Naive B cell (primary cell): ENCODE data around the gene SKOR1. TPM values are rescaled to one million over a fixed set of nuclear protein-coding genes. Genes with fewer than 3 reads are reported as not detected.

Experiments
- ATAC-seq, 2 donors: fragments of 150-1000 bp; cut with Tn5 transposase; 2 replicates each; pipeline ENCODE4 v1.10.0; 2021; ENCODE audit warnings: low read depth in 2 of 2, mild to moderate bottlenecking in 2 of 2, moderate library complexity in 2 of 2
- DNase-seq: peaks from one replicate; pipeline ENCODE4 v3.0.0; 2022
- H3K27ac Mint-ChIP-seq, 6 donors: one replicate each; pipeline ENCODE4 v1.8.0; 2020 to 2022; ENCODE audit warnings: mild to moderate bottlenecking in 6 of 6, mixed read lengths in 6 of 6, moderate library complexity in 5 of 6, inconsistent platforms in 2 of 6
- H3K27me3 Mint-ChIP-seq, 3 donors: one replicate each; pipeline ENCODE4 v1.8.0; 2021 to 2022; ENCODE audit warnings: mixed read lengths in 3 of 3, mild to moderate bottlenecking in 1 of 3
- H3K36me3 Mint-ChIP-seq, 2 donors: one replicate each; pipeline ENCODE4 v1.8.0; 2020 to 2022; ENCODE audit warnings: mixed read lengths in 2 of 2, inconsistent platforms in 1 of 2, mild to moderate bottlenecking in 1 of 2
- H3K4me1 Mint-ChIP-seq, 3 donors: one replicate each; pipeline ENCODE4 v1.8.0; 2020 to 2022; ENCODE audit warnings: mixed read lengths in 3 of 3, inconsistent platforms in 1 of 3, mild to moderate bottlenecking in 1 of 3, moderate library complexity in 1 of 3
- H3K4me3 Mint-ChIP-seq, 8 donors: one replicate each; pipeline ENCODE4 v1.8.0; 2020 to 2022; ENCODE audit warnings: mild to moderate bottlenecking in 8 of 8, mixed read lengths in 8 of 8, moderate library complexity in 8 of 8, inconsistent platforms in 2 of 8
- H3K9me3 Mint-ChIP-seq, 7 donors: one replicate each; pipeline ENCODE4 v1.8.0; 2020 to 2022; ENCODE audit warnings: mixed read lengths in 7 of 7, mild to moderate bottlenecking in 5 of 7, inconsistent platforms in 2 of 7, moderate library complexity in 1 of 7
- polyA plus RNA-seq, 6 donors: library from polyadenylated mRNA; unstranded; fragments of 300-500 nt; fragmentation: Illumina TruSeq; gene quantifications; one replicate each; pipeline ENCODE4 v1.2.3, GENCODE V29; 2021; ENCODE audit warnings: low read depth in 6 of 6

Gene SKOR1
- polyA plus RNA-seq, 6 donors from 2014 or later = 0.07 to 0.19 (median 0.13) TPM; not detected in 3

DNA sequence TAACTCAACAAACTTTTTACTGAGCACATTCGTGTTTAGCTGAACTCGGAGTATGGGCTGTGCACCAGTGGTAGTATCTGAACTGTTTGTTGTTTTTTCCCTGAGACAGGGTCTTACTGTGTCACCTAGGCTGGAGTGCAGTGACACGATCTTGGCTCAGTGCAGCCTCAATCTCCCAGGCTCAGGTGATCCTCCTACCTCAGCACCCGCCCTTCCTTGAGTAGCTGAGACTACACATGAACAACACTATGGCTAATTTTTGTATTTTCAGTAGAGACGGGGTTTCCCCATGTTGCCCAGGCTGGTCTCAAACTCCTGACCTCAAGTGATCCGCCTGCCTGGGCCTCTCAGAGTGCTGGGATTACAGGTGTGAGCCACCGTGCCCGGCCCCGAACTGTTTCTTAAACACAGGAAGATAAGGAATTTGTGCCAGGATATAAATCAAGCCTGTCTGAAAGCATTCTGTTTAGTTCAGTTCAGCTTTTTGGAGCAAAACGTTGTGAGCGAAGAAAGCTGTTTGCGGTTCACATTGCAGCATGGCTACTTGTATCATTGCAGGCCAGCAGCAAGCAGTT, 40.4 kb upstream of the SKOR1 start:
- Mint-ChIP-seq H3K4me1 (peaks cover 46 to 51% (median 48%) of the 10 kb centered on the region in 3 donors), H3K9me3 (peaks cover 0 to 2% (median 0%) of the 10 kb centered on the region in 7 donors), H3K27ac (peak overlapping the region; percentile 89 to 98 (median 96)), H3K27me3 (no peaks in the 10 kb centered on the region), H3K4me3 (peak overlapping the region; percentile 36 to 86 (median 68)), H3K36me3 (no peaks in the 10 kb centered on the region)
- DNase-seq (no peak), ATAC-seq (peak; percentile 7)

DNA sequence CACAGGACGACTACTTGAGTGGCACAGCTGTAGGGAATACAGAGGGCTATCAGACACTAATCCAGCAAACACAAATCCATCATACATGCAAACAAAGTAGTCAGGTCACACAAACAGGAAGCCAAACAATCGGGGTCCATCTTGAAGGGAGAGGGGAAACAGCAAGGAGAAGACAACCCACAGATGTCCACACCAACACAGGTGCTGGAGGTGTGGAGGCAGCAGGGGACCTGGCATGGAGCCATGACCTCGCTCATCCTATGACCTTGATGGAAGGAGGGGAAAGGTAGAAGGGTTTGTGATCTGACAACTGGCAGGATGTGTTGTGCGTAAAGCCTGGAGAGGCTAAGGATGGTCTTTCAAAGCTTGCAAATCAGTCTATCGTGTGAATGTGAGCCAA, 39.9 kb upstream of the SKOR1 start:
- DNase-seq = no peak
- Mint-ChIP-seq H3K36me3 (peaks cover 0 to 1% of the 10 kb centered on the region in 2 donors), H3K4me1 (peaks cover 41 to 48% (median 46%) of the 10 kb centered on the region in 3 donors), H3K27ac (peak overlapping the region; percentile 32 to 98 (median 96)), H3K9me3 (peaks cover 0 to 2% (median 0%) of the 10 kb centered on the region in 7 donors), H3K27me3 (no peaks in the 10 kb centered on the region), H3K4me3 (peak overlapping the region in 5 of 8 donors; percentile 9 to 81 (median 51))
- ATAC-seq = no peak

DNA sequence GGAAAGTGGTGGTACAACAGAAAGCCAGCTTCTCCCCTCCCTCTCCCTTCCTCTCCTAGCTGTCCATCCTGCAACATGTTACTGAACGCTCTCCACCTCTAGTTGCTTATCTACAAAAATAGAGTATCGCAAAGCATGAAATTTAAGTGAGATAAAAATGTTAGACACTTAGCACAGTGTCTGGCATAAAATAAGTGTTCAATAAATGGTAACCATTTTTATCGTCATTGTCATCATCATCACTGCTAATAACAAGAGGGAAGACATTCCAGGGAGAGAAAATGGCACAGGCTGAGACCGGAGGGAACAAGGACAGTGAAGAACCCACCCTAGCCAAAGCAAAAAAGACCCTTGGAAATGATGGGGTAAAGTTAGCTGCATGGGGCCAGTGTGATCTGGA, 38.7 kb upstream of the SKOR1 start:
- peak overlapping the region in 2 of 6 donors; percentile 4 to 61 for H3K27ac Mint-ChIP-seq
- H3K4me1 Mint-ChIP-seq = peaks cover 41 to 48% (median 46%) of the 10 kb centered on the region in 3 donors
- H3K36me3 Mint-ChIP-seq = peaks cover 0 to 6% of the 10 kb centered on the region in 2 donors
- ATAC-seq = no peak
- peak overlapping the region in 1 of 8 donors; percentile 39 for H3K4me3 Mint-ChIP-seq
- H3K9me3 Mint-ChIP-seq = peaks cover 0 to 2% (median 0%) of the 10 kb centered on the region in 7 donors
- no peak for DNase-seq
- H3K27me3 Mint-ChIP-seq = no peaks in the 10 kb centered on the region

DNA sequence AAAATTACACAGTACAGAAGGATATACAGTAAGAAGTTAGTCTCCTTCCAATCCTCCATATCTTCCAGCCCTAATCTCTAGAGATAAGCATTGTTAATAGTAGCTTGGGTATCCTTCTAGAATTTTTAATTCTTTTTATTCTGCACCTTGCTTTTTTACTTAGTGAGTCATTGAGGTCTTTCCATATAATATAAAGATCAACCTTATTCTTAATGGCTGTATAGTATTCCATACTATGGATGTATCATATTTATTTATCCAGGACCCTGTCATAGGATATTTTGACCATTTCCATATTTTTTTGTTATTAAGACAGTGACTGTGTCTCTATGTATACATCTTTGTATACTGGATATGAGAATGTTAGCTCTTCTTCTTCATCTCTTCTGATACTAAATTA, 36.3 kb upstream of the SKOR1 start:
- no peak overlapping the region for H3K27ac Mint-ChIP-seq

DNA sequence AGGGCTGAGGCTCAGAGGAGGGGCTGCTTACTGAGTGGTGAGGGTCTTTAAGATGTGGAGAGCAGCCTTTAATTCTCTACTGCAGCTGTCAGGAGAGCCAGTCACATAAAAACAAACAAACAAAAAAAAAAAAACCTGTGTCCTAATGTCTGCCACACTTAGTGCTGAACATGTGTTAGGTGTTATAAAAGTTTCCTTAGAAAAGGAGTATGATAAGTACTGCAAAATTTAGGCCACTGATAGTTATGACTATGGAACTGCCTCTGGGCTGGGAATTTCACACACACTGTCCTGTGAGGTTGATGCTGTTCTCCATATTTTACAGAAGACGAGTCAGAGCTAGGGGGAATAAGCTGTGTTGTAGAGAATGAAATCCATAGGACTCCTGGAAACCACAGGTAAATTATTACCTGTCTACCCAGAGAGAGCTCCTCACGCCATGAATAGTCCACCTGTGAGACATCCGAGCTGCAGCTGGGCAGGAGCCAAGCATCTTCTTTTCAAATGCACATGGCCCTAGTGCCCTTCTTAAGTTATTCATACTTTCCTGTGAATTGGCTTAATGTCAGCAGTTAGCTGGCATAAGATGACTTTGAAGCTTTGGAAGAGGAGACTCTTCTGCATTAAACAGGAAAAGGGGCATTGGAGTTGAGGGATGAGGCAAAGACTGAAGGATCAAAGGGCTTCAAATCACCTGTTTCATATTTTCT, 34.5 kb upstream of the SKOR1 start:
- Mint-ChIP-seq H3K4me1 (peaks cover 14 to 17% (median 15%) of the 10 kb centered on the region in 3 donors), H3K36me3 (peaks cover 12 to 18% of the 10 kb centered on the region in 2 donors)
- ATAC-seq = no peak

More for the DNA sequence above, 36.3 kb upstream of the SKOR1 start:
- H3K4me3 Mint-ChIP-seq = no peak overlapping the region
- peaks cover 0 to 2% (median 0%) of the 10 kb centered on the region in 7 donors for H3K9me3 Mint-ChIP-seq
- no peak for ATAC-seq
- H3K4me1 Mint-ChIP-seq = peaks cover 32 to 35% (median 32%) of the 10 kb centered on the region in 3 donors
- H3K27me3 Mint-ChIP-seq = no peaks in the 10 kb centered on the region
- H3K36me3 Mint-ChIP-seq = peaks cover 0 to 6% of the 10 kb centered on the region in 2 donors
- no peak for DNase-seq

DNA sequence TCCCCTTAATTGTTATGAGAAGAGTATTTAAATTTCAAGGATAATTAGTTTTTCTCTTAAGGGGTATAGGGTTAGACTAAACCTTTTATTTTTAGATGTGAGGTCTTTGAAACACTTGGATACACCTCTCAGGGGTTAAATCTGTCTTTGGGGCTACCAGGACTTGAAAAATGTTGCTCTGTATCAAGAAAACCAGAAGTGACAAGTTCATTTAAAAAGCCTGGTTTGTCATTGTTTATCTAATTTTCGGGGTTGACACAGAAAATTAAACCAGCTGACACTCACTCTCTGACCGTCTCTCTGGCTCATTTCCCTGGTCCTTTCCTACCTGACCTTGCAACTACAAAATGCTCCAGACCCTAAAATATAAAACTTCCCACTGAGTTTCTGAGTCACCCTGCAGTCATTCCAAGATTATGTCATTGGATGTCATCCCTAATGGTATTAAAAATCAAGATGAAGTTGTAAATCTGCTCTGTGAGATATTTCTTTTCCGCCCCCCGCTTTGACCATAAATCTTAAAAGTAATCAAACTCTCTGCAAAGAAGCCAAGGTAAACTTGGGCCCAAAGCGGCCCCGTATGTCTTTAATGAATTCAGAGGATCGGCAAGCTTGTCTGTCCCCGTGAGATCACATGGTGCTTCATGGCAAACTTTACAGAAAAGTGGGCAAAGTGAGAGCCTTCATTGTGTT, 32.9 kb upstream of the SKOR1 start:
- ATAC-seq (no peak), DNase-seq (no peak)
- Mint-ChIP-seq H3K4me3 (no peak overlapping the region), H3K4me1 (peaks cover 6 to 13% (median 8%) of the 10 kb centered on the region in 3 donors), H3K36me3 (peaks cover 18 to 19% of the 10 kb centered on the region in 2 donors), H3K27ac (no peak overlapping the region), H3K9me3 (peaks cover 0 to 18% (median 4%) of the 10 kb centered on the region in 7 donors), H3K27me3 (no peaks in the 10 kb centered on the region)

More for the DNA sequence above, 34.5 kb upstream of the SKOR1 start:
- Mint-ChIP-seq H3K27me3 (no peaks in the 10 kb centered on the region), H3K4me3 (peak overlapping the region in 1 of 8 donors; percentile 47), H3K9me3 (peaks cover 0 to 15% (median 5%) of the 10 kb centered on the region in 7 donors), H3K27ac (no peak overlapping the region)
- no peak for DNase-seq

DNA sequence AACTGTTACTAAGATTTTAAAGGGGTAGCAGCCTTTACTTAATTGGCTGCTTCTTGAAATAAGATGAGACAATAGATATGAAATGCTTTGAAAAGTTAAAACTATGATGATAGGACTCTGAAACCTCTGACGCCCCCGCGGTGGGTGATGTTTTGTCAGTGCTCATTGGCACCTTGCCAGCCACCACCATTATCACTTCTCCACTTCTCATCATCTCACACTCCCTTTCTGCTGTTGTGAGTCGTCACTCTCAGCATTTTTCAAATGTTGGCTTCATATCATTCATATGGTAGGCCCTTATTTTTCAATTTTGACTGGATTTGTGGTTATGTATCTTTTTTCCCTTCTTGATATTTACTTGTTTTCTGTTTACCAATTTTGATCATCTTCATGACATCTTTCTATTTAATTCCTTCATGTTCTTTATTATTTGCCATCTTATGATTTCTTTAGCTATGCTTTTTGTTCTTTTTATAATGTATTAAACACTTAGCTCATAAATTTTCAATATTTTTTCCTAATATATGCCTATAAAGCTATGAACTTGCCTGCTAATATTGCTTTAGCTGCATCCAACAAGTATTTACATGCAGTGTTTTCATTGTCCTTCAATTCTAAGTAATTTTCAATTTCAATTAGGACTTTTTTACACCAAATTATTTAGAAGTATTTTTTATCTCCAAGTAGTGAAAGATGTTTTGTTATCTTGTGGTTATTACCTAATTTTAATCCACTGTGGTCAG, 30.3 kb upstream of the SKOR1 start:
- no peak for ATAC-seq
- DNase-seq = no peak
- Mint-ChIP-seq H3K4me3 (no peak overlapping the region), H3K27ac (peak overlapping the region in 1 of 6 donors; percentile 8), H3K27me3 (no peaks in the 10 kb centered on the region), H3K9me3 (peaks cover 0 to 18% (median 4%) of the 10 kb centered on the region in 7 donors), H3K4me1 (peaks cover 6 to 9% (median 8%) of the 10 kb centered on the region in 3 donors), H3K36me3 (peaks cover 19 to 21% of the 10 kb centered on the region in 2 donors)

DNA sequence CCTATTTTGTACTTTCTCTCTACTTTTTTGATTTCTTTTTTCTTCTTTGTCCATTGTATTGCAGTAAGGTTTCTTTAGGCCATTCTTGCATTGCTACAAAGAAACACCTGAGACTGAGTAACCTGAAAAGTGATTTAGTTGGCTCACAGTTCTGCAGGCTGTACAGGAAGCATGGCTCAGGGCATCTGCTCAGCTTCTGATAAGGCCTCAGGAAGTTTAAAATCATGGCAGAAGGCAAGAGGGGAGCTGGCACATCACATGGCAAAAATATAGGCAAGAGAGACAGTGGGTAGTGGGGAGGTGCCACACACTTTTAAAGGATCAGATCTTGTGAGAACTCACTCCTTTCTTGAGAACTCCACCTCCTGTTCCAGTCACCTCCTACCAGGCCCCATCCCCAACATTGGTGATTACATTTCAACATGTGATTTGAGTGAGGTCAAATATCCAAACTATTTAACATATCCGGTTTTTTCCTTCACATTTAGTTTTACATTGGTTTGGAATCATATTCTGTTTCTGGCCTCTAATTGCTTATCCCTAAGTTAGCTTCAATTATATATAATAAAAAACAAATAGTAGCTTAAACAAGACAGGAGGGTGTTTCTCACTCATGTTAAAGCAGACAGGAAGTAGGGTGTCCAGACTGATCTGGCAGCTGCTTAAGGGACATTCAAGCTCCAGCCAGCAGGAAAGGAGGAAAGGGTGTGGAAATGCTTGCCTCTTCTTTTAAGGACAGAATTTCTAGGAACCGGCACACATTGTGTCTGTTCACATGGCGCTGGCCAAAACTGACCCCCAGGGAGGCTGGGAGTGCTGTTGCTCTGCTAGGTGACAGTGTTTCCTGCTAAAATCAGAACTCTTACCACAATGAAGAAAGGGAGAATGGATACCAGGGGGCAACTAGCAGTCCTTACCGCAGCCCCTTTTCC, 28.8 kb upstream of the SKOR1 start:
- peak overlapping the region in 3 of 6 donors; percentile 62 to 89 (median 76) for H3K27ac Mint-ChIP-seq
- no peaks in the 10 kb centered on the region for H3K27me3 Mint-ChIP-seq
- peaks cover 17 to 19% of the 10 kb centered on the region in 2 donors for H3K36me3 Mint-ChIP-seq
- ATAC-seq (no peak), DNase-seq (no peak)
- peaks cover 0 to 18% (median 4%) of the 10 kb centered on the region in 7 donors for H3K9me3 Mint-ChIP-seq
- peaks cover 6 to 9% (median 8%) of the 10 kb centered on the region in 3 donors for H3K4me1 Mint-ChIP-seq
- no peak overlapping the region for H3K4me3 Mint-ChIP-seq

DNA sequence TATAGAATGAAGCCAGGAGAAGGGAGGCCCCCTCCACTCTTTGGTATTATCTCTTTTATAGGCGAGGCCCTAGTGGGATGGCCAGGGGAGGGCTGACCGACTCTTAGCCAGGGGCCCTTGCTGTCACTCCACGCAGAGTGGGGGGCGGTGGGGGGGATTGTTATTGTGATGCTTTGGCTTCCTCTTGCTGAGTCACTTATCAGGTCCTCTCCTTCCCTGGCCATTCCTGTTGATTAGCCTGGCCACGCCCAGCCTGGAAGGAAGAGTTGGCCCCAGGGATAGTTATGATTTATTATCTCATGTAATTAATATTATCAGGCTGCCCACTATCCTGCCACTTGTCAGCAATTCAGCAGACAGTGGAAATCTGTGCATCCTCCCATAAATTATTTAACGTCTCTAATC, 25.5 kb upstream of the SKOR1 start:
- ATAC-seq (no peak), DNase-seq (no peak)
- peaks cover 12 to 19% (median 13%) of the 10 kb centered on the region in 3 donors for H3K4me1 Mint-ChIP-seq
- no peaks in the 10 kb centered on the region for H3K27me3 Mint-ChIP-seq
- H3K4me3 Mint-ChIP-seq = no peak overlapping the region
- no peak overlapping the region for H3K27ac Mint-ChIP-seq
- peaks cover 11 to 16% of the 10 kb centered on the region in 2 donors for H3K36me3 Mint-ChIP-seq
- H3K9me3 Mint-ChIP-seq = peaks cover 0 to 14% (median 3%) of the 10 kb centered on the region in 7 donors

DNA sequence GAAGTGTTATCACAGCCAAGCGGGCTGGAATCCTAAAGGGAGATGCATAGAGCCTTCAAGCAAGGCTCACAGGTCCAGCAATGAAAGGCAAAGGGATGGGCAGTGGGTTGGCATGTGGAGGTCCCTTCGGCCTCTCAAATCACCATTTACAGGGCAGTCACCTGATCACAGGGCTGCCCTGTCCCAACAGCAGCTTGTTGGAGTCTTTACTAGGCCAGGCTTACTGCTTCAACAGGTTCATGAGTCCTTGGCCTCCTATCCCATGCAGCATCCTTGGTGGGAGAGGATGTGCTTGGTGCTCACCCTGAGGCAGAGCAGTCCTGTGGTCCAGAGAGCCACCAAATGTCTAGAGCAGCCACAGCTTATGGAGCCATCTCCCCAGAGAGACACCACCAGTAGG, 24.2 kb upstream of the SKOR1 start:
- H3K27me3 Mint-ChIP-seq = no peaks in the 10 kb centered on the region
- peaks cover 0 to 1% (median 0%) of the 10 kb centered on the region in 7 donors for H3K9me3 Mint-ChIP-seq
- ATAC-seq (no peak), DNase-seq (no peak)
- H3K4me1 Mint-ChIP-seq = peaks cover 7 to 16% (median 10%) of the 10 kb centered on the region in 3 donors
- H3K36me3 Mint-ChIP-seq = peaks cover 3 to 10% of the 10 kb centered on the region in 2 donors
- H3K4me3 Mint-ChIP-seq = peak overlapping the region in 1 of 8 donors; percentile 41
- H3K27ac Mint-ChIP-seq = no peak overlapping the region

DNA sequence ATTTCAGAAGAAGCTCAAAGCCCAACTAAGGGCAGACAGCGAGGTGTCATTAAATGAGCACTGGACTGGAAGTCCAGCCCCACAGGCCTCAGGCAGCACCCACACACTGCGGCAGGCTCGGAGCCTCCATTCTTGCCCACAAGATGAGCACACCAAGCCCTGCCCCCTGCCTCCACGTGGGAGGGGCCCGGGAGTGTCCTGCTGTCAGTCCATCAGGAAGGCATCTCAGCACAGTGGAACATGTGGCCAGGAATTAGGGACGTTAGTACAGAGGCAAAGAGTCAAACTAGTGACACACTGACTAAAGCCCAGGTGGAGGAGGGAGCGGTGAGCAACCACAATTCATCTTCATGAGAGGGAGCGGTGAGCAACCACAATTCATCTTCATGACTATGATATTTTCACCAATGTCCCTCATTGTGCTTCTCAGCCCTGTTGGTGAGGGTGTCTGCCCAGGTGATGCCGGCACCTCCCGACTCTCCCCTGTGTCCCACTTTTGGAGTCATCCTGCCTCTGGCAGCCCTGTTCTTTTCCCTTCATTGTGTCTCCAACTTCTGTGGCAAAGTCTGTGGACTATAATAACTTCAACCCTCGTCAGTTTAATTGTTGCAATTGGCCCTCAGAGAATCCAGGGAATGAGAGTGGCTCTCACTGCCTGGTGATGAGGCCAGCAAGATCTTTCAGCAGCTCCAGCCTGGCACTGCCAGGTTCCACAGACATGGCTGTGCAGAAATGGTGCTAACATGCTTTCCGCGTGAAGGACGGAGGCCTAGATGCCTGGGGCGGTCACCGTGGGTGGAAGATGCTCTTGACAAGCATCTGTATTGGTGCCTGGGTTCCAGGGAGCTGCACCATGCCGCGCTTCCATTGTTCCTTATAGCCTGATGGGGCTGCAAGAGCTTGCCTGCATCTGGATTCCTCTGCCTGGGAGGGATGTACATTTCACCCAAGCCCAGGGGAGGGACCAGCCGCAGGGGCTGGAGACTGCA, 23.1 kb upstream of the SKOR1 start:
- ATAC-seq (no peak), DNase-seq (no peak)
- peak overlapping the region in 1 of 6 donors; percentile 60 for H3K27ac Mint-ChIP-seq
- no peaks in the 10 kb centered on the region for H3K9me3 Mint-ChIP-seq
- H3K4me1 Mint-ChIP-seq = peaks cover 4 to 15% (median 4%) of the 10 kb centered on the region in 3 donors
- H3K4me3 Mint-ChIP-seq = no peak overlapping the region
- H3K36me3 Mint-ChIP-seq = peaks cover 0 to 11% of the 10 kb centered on the region in 2 donors
- no peaks in the 10 kb centered on the region for H3K27me3 Mint-ChIP-seq
